ENCODE results near the gene FABP6.

FABP6 gene

DNA sequence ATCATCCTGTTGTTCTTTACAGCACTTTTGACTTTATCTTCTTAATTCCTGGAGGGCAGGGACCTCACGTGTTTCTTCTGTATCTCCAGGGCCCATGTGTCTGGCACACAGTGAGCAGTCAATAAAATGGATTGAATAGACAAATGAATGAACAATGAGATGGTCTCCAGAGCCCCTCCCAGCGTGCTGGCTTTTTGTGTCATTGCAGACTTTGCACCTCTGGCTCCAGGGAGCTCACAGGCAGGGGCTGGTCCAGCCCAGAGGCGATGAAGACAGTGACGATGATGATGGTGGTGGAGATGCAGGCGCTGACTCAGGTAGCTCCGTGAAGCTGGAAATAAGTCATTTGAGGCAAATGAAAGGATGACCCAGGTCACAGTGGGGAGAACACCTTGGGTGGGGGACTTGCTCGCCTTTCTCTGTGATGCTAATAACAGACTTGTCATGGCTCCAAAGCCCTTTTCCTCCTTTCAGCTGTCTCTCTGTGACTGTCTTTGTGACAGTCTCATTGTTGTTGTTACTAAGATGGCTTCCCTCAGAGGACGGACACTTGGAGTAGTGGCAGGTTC, 30.4 kb upstream of the FABP6 start:
- Mint-ChIP-seq H3K9me3 (no peaks in the 10 kb centered on the region), H3K4me3 (no peak overlapping the region), H3K27me3 (peaks cover 13% of the 10 kb centered on the region), H3K36me3 (ENCODE audit: low read depth) (no peaks in the 10 kb centered on the region), H3K4me1 (peaks cover 5% of the 10 kb centered on the region), H3K27ac (no peak overlapping the region)
- DNase-seq (no peak), ATAC-seq (no peak)

DNA sequence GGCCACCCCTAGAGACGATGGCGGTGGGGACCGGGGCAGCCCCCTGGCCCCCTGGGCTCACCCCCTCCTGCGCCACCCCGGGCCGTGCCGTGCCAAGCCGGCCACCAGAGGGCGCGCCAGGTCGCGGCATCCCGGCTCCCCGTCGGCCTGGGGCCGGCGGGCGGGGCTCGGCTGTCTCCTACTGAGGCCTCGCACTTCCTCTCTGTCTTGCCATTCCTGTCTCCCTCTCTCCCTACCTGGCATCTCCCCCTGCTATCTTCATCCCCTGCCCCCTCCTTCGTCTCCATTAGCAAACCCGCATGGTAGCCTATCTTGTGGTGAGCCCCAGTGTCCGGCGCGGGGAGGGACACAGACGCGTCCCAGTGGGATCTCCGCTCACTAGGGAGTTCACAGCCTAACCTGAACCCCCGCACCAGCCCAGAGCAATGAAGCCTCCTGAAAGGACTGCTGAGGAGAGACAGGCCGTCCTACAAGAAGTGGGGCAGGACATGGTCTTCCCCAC, 29.8 kb upstream of the FABP6 start:
- DNase-seq, result peak; percentile 84
- Mint-ChIP-seq H3K4me3 (peak overlapping the region; percentile 55), H3K36me3 (ENCODE audit: low read depth) (no peaks in the 10 kb centered on the region), H3K4me1 (peaks cover 5% of the 10 kb centered on the region), H3K27ac (no peak overlapping the region), H3K9me3 (no peaks in the 10 kb centered on the region), H3K27me3 (peaks cover 13% of the 10 kb centered on the region)
- peak; percentile 96 for ATAC-seq

DNA sequence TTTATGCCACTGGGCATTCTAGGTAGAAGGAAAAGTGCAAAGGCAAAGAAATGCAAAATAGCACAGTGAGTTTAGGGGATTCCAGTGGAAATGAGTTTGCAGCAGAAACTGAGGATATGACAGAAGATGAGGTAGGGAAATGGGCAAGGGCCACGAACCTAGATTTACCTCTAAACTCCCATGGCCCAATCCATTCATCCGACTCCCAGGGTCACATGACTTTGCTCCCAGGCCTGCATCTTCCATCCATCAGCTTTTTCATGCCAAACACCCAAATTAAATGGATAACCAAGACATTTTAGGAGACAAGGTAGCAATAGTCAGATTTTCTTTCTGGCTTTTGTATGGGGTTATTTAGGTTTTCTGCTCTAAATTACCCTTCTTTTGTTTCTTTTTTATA, 22.2 kb upstream of the FABP6 start:
- Mint-ChIP-seq H3K27me3 (no peaks in the 10 kb centered on the region), H3K4me3 (no peak overlapping the region), H3K27ac (no peak overlapping the region), H3K4me1 (no peaks in the 10 kb centered on the region), H3K36me3 (ENCODE audit: low read depth) (no peaks in the 10 kb centered on the region), H3K9me3 (no peaks in the 10 kb centered on the region)
- ATAC-seq, result no peak
- DNase-seq, result no peak

DNA sequence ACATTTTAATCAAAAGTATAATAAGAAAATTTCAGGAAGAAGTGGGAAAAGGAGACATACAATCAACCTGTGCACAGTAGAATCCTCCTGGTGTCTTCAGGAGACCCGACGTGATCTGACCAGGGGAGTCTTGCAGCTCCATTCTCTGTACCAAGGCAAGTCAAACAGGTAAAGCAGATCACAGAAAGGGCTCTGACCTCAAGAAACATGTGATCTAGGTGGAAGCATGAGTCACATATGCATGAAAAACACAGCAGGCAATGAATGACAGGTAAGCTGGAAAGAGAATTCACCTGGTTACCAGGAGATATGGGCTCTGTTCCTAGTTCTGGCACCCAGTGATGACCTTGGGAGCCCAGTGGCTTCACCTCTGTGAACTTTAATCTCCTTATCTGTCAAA, 19.4 kb upstream of the FABP6 start:
- H3K4me3 Mint-ChIP-seq, result no peak overlapping the region
- no peak for ATAC-seq
- H3K27me3 Mint-ChIP-seq, result no peaks in the 10 kb centered on the region
- no peaks in the 10 kb centered on the region for H3K9me3 Mint-ChIP-seq
- no peaks in the 10 kb centered on the region for H3K4me1 Mint-ChIP-seq
- no peak for DNase-seq
- no peak overlapping the region for H3K27ac Mint-ChIP-seq
- H3K36me3 Mint-ChIP-seq (ENCODE audit: low read depth), result no peaks in the 10 kb centered on the region

DNA sequence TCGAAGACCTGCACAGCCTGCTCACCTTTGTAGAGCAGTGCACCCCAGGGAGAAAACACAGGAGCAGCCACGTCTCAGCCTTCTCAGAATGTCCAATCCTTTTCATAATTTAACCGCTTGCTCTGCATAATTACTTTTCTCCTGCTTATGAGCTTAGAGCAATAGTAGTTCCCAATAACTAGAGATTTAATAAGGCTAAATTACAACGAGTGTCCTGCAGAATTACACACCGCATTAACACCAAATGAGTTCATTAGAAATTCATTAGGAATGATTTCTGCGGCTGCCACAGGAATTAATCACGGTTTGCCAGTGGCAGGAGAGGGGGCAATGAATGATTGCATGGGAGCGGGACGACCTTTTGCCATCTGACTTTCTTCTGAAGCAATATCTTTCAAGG, 18.7 kb upstream of the FABP6 start:
- no peak overlapping the region for H3K4me3 Mint-ChIP-seq
- no peaks in the 10 kb centered on the region for H3K4me1 Mint-ChIP-seq
- H3K27me3 Mint-ChIP-seq, result peaks cover 2% of the 10 kb centered on the region
- no peaks in the 10 kb centered on the region for H3K36me3 Mint-ChIP-seq (ENCODE audit: low read depth)
- H3K9me3 Mint-ChIP-seq, result no peaks in the 10 kb centered on the region
- no peak overlapping the region for H3K27ac Mint-ChIP-seq
- no peak for ATAC-seq
- DNase-seq, result no peak

DNA sequence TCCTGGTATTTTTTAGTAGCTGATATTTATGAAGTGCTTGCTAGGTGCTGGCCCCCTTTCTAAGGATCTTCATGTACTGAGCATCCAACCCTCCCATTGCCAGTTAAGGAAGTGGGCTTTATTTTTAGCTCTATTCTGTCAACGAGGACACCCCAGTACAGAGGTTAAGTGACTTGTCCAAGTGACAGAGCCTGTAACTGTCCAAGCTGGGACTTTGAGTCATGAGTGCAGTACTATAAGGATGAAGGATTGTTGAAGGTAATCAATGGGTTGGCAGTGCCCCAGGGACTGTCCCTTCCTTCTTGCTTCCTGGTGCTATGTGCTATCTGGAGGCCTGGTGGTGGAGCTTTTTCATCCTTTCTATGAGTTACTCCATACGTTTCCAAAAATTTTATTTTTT, 18.0 kb upstream of the FABP6 start:
- ATAC-seq, result no peak

DNA sequence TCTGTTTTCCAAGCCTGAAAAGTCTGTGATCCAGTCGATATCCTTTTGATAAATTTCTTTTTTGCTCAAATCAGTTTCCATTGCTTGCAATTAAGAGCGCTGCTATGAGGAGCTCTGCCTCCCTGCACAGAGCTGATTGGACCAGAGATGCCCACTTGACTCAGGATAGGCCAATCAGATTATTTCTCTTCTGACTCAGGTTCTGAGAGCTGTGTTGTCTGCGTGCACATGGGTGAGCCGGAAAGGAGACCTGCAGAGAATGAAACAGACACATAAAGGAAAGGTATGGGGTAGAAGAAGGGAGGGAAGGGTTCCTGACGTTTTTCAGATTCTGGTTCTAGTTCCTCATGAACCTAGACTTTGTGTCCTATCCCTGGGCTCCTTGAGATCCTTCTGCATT, 15.8 kb upstream of the FABP6 start:
- Mint-ChIP-seq H3K9me3 (no peaks in the 10 kb centered on the region), H3K4me3 (no peak overlapping the region), H3K27ac (no peak overlapping the region), H3K27me3 (peaks cover 3% of the 10 kb centered on the region), H3K4me1 (no peaks in the 10 kb centered on the region), H3K36me3 (ENCODE audit: low read depth) (no peaks in the 10 kb centered on the region)
- DNase-seq, result no peak
- ATAC-seq, result no peak

More for the DNA sequence above, 18.0 kb upstream of the FABP6 start:
- Mint-ChIP-seq H3K27ac (no peak overlapping the region), H3K9me3 (no peaks in the 10 kb centered on the region), H3K36me3 (ENCODE audit: low read depth) (no peaks in the 10 kb centered on the region), H3K27me3 (peaks cover 3% of the 10 kb centered on the region), H3K4me3 (no peak overlapping the region), H3K4me1 (no peaks in the 10 kb centered on the region)
- DNase-seq, result no peak

DNA sequence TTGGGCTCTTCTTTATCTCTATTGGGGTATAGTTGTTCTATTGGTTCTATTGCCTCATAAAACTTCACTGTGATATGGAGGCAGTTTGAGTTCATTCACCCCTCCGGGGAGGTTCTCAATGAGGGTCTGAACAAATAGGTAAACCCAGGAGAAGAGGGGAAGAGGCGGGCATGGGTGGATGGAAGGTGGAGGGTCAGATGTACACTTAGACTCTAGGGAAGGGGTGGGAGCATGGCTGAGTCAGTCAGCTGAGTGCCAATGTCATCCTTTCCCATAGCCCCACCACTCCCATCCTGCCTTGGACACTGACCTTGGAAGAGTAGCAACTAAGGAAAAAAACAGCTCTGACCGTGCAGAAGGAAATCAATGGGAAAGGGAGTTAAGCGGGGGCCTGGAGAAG, 9.9 kb upstream of the FABP6 start:
- Mint-ChIP-seq H3K4me1 (peaks cover 2% of the 10 kb centered on the region), H3K27ac (no peak overlapping the region), H3K9me3 (no peaks in the 10 kb centered on the region), H3K4me3 (no peak overlapping the region), H3K36me3 (ENCODE audit: low read depth) (no peaks in the 10 kb centered on the region), H3K27me3 (peaks cover 5% of the 10 kb centered on the region)
- ATAC-seq (no peak), DNase-seq (no peak)

DNA sequence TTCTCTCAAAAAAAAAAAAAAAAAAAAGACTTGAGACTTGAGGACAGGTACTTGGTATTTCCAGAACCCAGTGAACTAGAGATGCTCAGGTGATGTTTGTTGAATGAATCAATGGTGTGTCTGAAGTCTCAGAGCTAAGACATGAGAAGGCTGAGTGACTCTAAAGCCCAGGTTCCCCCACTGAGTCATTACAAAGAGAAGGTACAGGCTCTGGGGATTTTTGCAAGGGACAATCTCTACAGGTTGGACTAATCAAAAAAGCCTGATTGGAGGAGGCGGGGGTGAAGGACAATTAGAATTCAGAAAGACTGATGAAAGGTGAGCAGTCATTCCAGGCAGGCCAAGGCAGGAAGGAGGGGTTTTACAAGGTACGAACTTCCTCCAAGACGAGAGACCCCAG, 8.2 kb upstream of the FABP6 start:
- Mint-ChIP-seq H3K4me3 (no peak overlapping the region), H3K4me1 (peaks cover 2% of the 10 kb centered on the region), H3K27ac (no peak overlapping the region), H3K9me3 (no peaks in the 10 kb centered on the region), H3K36me3 (ENCODE audit: low read depth) (no peaks in the 10 kb centered on the region), H3K27me3 (peaks cover 2% of the 10 kb centered on the region)
- DNase-seq, result no peak
- ATAC-seq, result no peak

DNA sequence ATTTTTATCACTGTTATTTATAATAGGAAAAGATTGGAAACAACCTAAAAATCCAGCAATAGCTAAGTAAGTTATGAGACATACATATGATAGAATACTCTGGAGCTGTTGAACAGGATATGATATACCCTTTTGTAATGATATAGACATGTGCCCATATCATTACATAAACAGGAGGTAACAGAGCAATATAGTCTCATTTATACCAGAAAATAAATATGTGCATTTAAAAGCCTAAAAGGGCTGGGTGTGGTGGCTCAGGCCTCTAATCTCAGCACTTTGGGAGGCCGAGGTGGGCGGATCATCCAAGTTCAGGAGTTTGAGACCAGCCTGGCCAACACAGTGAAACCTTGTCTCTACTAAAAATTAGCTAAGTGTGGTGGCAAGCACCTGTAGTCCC, 2.3 kb upstream of the FABP6 start:
- no peak overlapping the region for H3K4me3 Mint-ChIP-seq
- H3K27me3 Mint-ChIP-seq, result no peaks in the 10 kb centered on the region
- H3K27ac Mint-ChIP-seq, result no peak overlapping the region
- no peaks in the 10 kb centered on the region for H3K9me3 Mint-ChIP-seq
- DNase-seq (no peak), ATAC-seq (no peak)
- H3K4me1 Mint-ChIP-seq, result peaks cover 5% of the 10 kb centered on the region
- no peaks in the 10 kb centered on the region for H3K36me3 Mint-ChIP-seq (ENCODE audit: low read depth)

DNA sequence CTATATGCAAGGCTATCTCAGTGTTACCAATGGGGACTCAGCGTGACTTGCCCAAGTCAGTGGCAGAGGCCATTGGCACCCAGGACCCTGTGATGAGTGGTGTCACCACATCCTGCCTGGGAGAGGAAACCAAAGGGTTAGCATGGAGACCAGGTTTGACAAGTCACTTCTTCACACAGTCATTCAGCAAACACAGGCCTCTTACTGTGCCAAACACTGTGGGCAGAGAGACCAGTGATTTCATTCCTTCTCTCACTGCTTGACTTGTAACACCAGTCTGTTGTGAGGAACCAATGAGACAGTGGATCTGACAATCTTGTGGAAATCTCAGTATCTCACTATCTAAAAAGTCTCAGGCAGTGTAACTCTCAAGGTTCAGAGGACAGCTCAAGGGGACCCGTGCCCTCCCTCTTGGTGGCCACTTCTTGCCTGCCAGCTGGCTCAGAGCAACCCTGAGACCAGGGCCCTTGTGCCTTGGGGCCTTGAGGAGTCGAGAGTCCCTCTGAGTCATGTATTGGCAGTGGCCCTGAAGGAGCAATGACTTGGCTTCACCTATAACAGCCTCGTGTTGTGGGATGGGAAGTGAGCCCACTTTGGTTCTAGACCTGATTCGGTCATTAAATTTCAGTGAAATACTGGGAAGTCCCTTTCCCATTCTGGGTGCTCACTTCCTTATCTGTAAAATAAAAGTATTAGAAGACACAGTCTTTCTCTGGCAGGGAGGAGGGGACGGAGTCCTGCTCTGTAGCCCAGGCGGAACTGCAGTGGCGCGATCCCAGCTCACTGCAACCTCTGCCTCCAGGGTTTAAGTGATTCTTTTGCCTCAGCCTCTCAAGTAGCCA, 1.6 kb downstream of the FABP6 start:
- ATAC-seq (peak; percentile 77), DNase-seq (no peak)
- Mint-ChIP-seq H3K36me3 (ENCODE audit: low read depth) (no peaks in the 10 kb centered on the region), H3K4me3 (no peak overlapping the region), H3K27me3 (no peaks in the 10 kb centered on the region), H3K4me1 (peaks cover 3% of the 10 kb centered on the region), H3K9me3 (no peaks in the 10 kb centered on the region), H3K27ac (peak overlapping the region; percentile 42)

DNA sequence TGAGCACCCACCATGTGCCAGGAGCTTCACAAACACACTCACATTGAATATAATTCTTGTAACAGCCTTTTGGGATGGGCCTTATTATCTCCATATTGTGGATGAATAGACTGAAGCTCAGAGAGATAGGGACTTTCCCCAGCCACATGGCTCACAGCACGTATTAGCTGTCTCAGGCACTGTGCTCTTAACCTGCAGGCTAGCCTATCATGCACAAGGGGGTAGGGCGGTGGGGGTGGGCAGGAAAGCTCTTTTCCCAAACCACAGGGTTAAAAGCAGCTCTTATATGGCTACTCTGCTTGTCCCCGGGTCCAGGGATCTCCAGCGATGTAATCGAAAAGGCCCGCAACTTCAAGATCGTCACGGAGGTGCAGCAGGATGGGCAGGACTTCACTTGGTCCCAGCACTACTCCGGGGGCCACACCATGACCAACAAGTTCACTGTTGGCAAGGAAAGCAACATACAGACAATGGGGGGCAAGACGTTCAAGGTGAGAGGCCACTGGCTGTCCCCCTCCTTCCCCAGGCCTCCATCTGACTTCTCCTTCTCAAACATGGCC, 2.6 kb downstream of the FABP6 start:
- Mint-ChIP-seq H3K9me3 (no peaks in the 10 kb centered on the region), H3K36me3 (ENCODE audit: low read depth) (no peaks in the 10 kb centered on the region), H3K27me3 (no peaks in the 10 kb centered on the region), H3K4me3 (no peak overlapping the region), H3K27ac (no peak overlapping the region), H3K4me1 (peaks cover 3% of the 10 kb centered on the region)
- ATAC-seq (peak; percentile 35), DNase-seq (no peak)

DNA sequence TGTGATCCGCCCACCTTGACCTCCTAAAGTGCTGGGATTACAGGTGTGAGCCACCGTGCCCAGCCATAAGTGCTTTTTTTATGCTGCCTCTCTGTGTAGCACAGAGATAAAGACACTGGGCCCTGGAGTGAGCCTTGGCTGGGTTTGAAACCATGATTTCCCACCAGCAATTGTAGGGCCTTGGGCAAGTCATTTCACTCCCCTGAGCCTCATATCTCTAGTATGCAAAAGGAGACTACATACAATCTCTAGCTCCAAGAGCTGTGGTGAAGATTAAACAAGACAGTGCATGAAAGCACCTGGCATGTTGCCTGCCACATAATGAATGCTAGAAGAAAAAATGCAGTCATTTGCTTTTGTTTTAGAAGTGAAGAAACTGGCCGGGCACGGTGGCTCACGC, 3.9 kb downstream of the FABP6 start:
- Mint-ChIP-seq H3K36me3 (ENCODE audit: low read depth) (no peaks in the 10 kb centered on the region), H3K4me1 (peaks cover 3% of the 10 kb centered on the region), H3K4me3 (no peak overlapping the region), H3K9me3 (no peaks in the 10 kb centered on the region), H3K27me3 (no peaks in the 10 kb centered on the region), H3K27ac (no peak overlapping the region)
- ATAC-seq (no peak), DNase-seq (no peak)

DNA sequence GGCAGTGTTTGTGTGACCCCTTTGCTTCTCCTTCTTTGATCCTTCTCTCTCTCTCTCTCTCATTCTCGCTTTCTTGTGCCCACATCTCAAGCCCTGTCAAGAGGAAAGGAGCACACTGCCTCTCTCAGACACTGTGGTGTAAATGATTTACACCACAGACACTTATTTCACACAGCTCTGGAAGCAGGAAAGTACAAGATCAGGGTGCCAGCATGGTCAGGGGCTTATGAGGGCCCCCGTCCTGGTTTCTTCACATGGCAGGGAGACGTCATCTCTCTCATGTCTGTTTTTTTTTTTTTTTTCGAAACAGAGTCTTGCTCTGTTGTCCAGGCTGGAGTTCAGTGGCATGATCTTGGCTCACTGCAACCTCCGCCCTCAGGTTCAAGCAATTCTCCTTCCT, 6.4 kb downstream of the FABP6 start:
- ATAC-seq, result no peak
- H3K4me3 Mint-ChIP-seq, result no peak overlapping the region
- H3K27ac Mint-ChIP-seq, result no peak overlapping the region

DNA sequence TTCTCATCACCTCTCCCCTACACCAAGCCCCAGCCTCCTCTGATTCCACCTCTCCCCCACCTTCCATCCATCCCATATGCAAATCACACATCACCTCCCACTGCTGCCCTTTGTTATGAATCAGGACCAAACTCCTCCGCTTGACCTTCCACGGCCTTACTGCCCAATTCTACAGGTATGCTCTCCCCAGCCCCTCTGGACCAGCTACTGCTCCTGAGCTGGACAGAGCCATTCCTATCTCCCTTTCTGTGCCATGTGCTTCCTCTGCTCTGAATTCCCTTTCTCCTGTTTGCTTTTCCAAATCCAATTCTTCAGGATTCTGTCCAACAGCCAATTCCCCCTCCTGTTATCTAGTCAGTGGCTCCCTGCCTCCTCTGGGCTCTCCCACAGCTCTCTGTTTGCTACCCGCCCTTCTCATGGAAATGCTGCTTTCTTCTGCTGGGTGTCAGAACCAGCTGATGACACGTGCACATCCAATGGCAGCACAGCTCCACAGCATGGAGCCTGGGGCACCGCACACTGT, 8.3 kb downstream of the FABP6 start:
- Mint-ChIP-seq H3K27me3 (no peaks in the 10 kb centered on the region), H3K4me3 (no peak overlapping the region), H3K4me1 (no peaks in the 10 kb centered on the region), H3K9me3 (no peaks in the 10 kb centered on the region), H3K27ac (no peak overlapping the region), H3K36me3 (ENCODE audit: low read depth) (no peaks in the 10 kb centered on the region)
- ATAC-seq (no peak), DNase-seq (no peak)

More for the DNA sequence above, 6.4 kb downstream of the FABP6 start:
- H3K27me3 Mint-ChIP-seq, result no peaks in the 10 kb centered on the region
- H3K4me1 Mint-ChIP-seq, result peaks cover 3% of the 10 kb centered on the region
- H3K36me3 Mint-ChIP-seq (ENCODE audit: low read depth), result no peaks in the 10 kb centered on the region
- no peaks in the 10 kb centered on the region for H3K9me3 Mint-ChIP-seq
- DNase-seq, result no peak

Data from activated naive CD8-positive, alpha-beta T cell treated with anti-CD3 and anti-CD28 coated beads, Interleukin-2, amount 50 U/mL, for 24 hours (primary cell).